Head of caudate nucleus (tissue), 42 donors: ENCODE data around the gene KIF15.

Experiments
- DNase-seq, 42 donors: peaks; one replicate each; pipeline versions ENCODE4 v3.0.0 to v3.0.0-alpha.2; 2020 to 2021; ENCODE audit warnings: mixed read lengths in 7 of 42
- intact Hi-C: fragments of 100-400 bp; cut with DNase I; formaldehyde crosslinking; loops from one replicate; pipeline ENCODE4 v1.15.0; 2022

Gene KIF15

DNA sequence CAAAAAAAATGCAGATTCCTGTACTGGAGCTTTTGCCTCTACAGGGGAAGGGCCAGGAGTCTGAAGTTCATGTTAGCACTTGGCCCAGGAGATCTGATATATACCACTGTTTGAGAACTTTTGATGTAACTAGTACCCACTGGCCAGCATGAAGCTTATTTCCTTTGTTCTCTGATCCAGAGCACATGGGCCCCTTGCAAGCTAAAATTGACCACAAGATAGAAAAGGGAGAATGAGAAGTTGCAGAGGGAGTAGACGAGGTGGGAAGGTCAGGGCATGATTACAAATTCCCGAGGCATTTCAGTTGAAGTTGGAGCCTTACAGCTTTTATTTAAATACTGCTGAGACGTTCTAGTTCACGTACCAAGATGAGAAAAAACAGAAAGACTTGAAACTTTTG lies 141.0 kb downstream of the KIF15 start:
- DNase-seq: no peak
- intact Hi-C loops: no loop called here
